GM23248 (cell line): ENCODE data around the gene DOK7.

Experiments
- EZH2 ChIP-seq: fragments of 200-600 bp; sonication (generic); IDR thresholded peaks from 2 replicates; pipeline ENCODE4 v1.6.1; 2018; ENCODE audit warnings: antibody characterized with exemption, mild to moderate bottlenecking; ENCODE audit not compliant: insufficient read depth, poor library complexity, severe bottlenecking
- EZH2phosphoT487 ChIP-seq: fragments of 200-600 bp; sonication (generic); IDR thresholded peaks from 2 replicates; pipeline ENCODE4 v1.6.1; 2018; ENCODE audit warnings: antibody characterized with exemption, moderate library complexity, mild to moderate bottlenecking, low read depth; ENCODE audit not compliant: insufficient read depth

- TF ChIP-seq EZH2phosphoT487: no peak
- TF ChIP-seq EZH2: no peak
These were observed 13.2 kb downstream of the DOK7 start for GRCh38 chr4:3476341-3476747.
